GM10266 (cell line): ENCODE data around the gene HSP90AB1.
"Not testable (repeated sequence)": the region's sequence is repeated elsewhere in the genome, so short reads cannot be mapped to it uniquely, and the experiment has no call there.

Experiments
- DNase-seq: peaks from one replicate; pipeline ENCODE4 v3.0.0; 2012; ENCODE audit errors: extremely low spot score
- CTCF ChIP-seq: IDR thresholded peaks from 2 replicates; pipeline ENCODE4 v1.5.1; 2012; ENCODE audit warnings: mild to moderate bottlenecking, low read depth; ENCODE audit not compliant: control insufficient read depth, insufficient read depth; ENCODE audit errors: missing control alignments

The HSP90AB1 gene

GRCh38 chr6:44227148-44227793, 19.6 kb upstream of the HSP90AB1 start:
- TF ChIP-seq CTCF, result no peak
- DNase-seq, result peak; percentile 7

DNA sequence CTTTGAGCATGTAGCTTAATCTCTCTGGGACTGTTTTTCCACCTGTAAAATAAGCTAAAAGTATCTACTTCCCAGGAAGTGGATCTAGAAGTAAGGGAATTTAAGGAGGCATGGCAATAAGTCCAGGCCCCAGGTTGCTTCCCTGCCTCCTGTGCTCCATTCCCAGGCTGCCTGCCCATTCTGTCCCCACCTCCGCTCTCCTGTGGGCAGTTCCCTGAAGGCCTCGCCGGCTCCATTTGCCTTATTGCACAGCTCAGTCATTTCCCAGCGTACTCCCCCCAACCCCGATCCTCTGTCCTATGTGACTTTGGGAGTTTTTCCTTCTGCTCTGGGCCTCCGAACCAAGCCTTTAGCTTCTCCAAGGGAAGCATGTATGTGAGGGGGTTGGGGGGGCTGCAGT, 18.9 kb upstream of the HSP90AB1 start:
- DNase-seq, result peak; percentile 3
- no peak for TF ChIP-seq CTCF

DNA sequence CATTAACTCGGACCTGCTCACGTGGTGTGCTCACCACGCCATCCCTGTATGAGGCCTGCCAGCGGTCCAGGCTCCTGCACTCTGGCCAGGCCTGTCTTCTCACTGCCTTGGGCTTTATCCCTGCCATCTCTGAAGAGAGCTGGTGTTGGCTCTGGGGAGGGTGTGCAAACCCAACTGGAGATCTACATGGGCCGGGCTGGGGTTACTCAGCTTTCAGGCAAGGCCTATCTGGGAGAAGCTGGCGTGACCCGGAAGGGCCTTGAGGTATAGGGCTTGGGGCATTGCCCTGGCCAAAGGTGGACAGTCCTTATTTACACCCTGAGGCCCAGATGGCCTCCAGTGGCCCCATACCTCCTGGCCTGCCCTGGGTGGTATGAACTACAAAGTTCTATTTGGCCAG, 18.5 kb upstream of the HSP90AB1 start:
- DNase-seq, result peak; percentile 5
- TF ChIP-seq CTCF, result no peak

- no peak for TF ChIP-seq CTCF
- peak; percentile 4 for DNase-seq
Measured at GRCh38 chr6:44228836-44229235, 18.1 kb upstream of the HSP90AB1 start.

GRCh38 chr6:44229376-44230033, 17.4 kb upstream of the HSP90AB1 start:
- TF ChIP-seq CTCF, result no peak
- DNase-seq, result no peak

DNA sequence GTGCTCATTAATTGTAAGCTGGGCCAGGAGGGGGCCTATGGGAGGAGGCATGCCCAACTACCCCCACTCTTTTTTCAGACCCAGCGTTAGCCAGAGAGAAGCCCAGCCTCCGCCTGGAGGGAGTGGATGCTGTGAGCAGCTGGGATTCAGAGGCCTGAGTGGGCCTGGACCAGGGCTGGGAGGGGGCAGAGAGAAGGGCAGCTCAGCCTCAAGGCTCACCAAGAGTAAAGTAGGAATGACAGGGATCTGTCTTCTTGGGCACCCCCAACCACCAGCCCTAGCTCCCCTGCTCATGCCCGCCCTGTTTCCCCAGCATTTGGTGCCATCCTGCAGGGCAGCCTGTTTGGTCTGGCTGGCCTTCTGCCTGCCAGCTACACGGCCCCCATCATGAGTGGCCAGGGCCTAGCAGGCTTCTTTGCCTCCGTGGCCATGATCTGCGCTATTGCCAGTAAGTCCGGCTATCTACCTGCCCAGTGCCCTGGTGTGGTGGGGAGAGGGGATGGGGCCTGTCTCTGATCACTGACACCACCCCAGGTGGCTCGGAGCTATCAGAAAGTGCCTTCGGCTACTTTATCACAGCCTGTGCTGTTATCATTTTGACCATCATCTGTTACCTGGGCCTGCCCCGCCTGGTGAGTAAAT, 16.7 kb upstream of the HSP90AB1 start:
- DNase-seq, result no peak
- no peak for TF ChIP-seq CTCF

- DNase-seq, result not testable (repeated sequence)
Measured at GRCh38 chr6:44231426-44231825, 15.5 kb upstream of the HSP90AB1 start.
